CD4-positive, alpha-beta memory T cell (primary cell): ENCODE measurements around the gene TTLL1. TPM values are rescaled to one million over a fixed set of nuclear protein-coding genes. Genes with fewer than 3 reads are reported as not detected.

Experiments used
- CTCF ChIA-PET: fragments of 350-600 bp; sonication (Branson Sonifier 250); formaldehyde crosslinking; loops from one replicate; lab custom pipeline; 2021; ENCODE audit warnings: inconsistent platforms; ENCODE audit not compliant: partially characterized antibody; lab: Charles Lee
- POLR2A ChIA-PET: fragments of 350-600 bp; sonication (Branson Sonifier 250); formaldehyde crosslinking; loops from one replicate; lab custom pipeline; 2021; ENCODE audit not compliant: partially characterized antibody; lab: Charles Lee
- DNase-seq, 5 donors: peaks; one replicate each; pipeline versions ENCODE4 v3.0.0 to v3.0.0-alpha.2; 2020 to 2022; ENCODE audit warnings: mixed read lengths in 1 of 5
- H3K27ac ChIP-seq: one replicate; pipeline ENCODE4 v1.7.0; 2013; ENCODE audit warnings: low read depth, low read length
- H3K27me3 ChIP-seq: 2 replicates; pipeline ENCODE4 v1.7.0; 2013; ENCODE audit warnings: mild to moderate bottlenecking, low read length, moderate library complexity; ENCODE audit not compliant: insufficient read depth
- H3K36me3 ChIP-seq: 2 replicates; pipeline ENCODE4 v1.7.0; 2013; ENCODE audit warnings: mild to moderate bottlenecking, low read length, moderate library complexity; ENCODE audit not compliant: insufficient read depth
- H3K4me1 ChIP-seq: 2 replicates; pipeline ENCODE4 v1.7.0; 2013; ENCODE audit warnings: mild to moderate bottlenecking, low read length, moderate library complexity; ENCODE audit not compliant: insufficient read depth
- H3K4me3 ChIP-seq, 2 donors: one replicate each; pipeline ENCODE4 v1.7.0; 2013; ENCODE audit warnings: low read length in 2 of 2, mild to moderate bottlenecking in 1 of 2
- H3K9me3 ChIP-seq, 2 donors: one replicate each; pipeline ENCODE4 v1.7.0; 2013; ENCODE audit warnings: low read length in 2 of 2, control low read depth in 1 of 2; ENCODE audit not compliant: control insufficient read depth in 1 of 2
- H3K27ac Mint-ChIP-seq, 7 donors: one replicate each; pipeline ENCODE4 v1.8.0; 2020 to 2021; ENCODE audit warnings: mixed read lengths in 7 of 7, mild to moderate bottlenecking in 6 of 7, inconsistent platforms in 3 of 7, moderate library complexity in 3 of 7
- H3K27me3 Mint-ChIP-seq, 2 donors: one replicate each; pipeline ENCODE4 v1.8.0; 2020 to 2021; ENCODE audit warnings: mixed read lengths in 2 of 2
- H3K36me3 Mint-ChIP-seq, 2 donors: one replicate each; pipeline ENCODE4 v1.8.0; 2020 to 2021; ENCODE audit warnings: mixed read lengths in 2 of 2, inconsistent platforms in 1 of 2, mild to moderate bottlenecking in 1 of 2
- H3K4me1 Mint-ChIP-seq, 4 donors: one replicate each; pipeline ENCODE4 v1.8.0; 2020 to 2021; ENCODE audit warnings: mixed read lengths in 4 of 4, mild to moderate bottlenecking in 1 of 4
- H3K4me3 Mint-ChIP-seq, 8 donors: one replicate each; pipeline ENCODE4 v1.8.0; 2020 to 2021; ENCODE audit warnings: mixed read lengths in 8 of 8, mild to moderate bottlenecking in 7 of 8, moderate library complexity in 6 of 8, inconsistent platforms in 3 of 8
- H3K9me3 Mint-ChIP-seq, 8 donors: one replicate each; pipeline ENCODE4 v1.8.0; 2020 to 2021; ENCODE audit warnings: mixed read lengths in 8 of 8, mild to moderate bottlenecking in 5 of 8, inconsistent platforms in 3 of 8, moderate library complexity in 1 of 8
- intact Hi-C: fragments of 100-400 bp; cut with micrococcal nuclease; formaldehyde crosslinking; loops from one replicate; pipeline ENCODE4 v1.15.1; 2023
- polyA plus RNA-seq, 2 donors: library from polyadenylated mRNA; unstranded; fragments of 300-500 nt; fragmentation: Illumina TruSeq; gene quantifications; one replicate each; pipeline ENCODE4 v1.2.3, GENCODE V29; 2021
- total RNA-seq, 2 experiments: library from RNA; stranded (reverse); gene quantifications; one replicate each; pipeline ENCODE4 v1.2.3, GENCODE V29; 2021

Gene TTLL1
- total and polyA plus RNA-seq, 4 experiments from 2014 or later = 6.4 to 15.6 (median 9.0) TPM

DNA sequence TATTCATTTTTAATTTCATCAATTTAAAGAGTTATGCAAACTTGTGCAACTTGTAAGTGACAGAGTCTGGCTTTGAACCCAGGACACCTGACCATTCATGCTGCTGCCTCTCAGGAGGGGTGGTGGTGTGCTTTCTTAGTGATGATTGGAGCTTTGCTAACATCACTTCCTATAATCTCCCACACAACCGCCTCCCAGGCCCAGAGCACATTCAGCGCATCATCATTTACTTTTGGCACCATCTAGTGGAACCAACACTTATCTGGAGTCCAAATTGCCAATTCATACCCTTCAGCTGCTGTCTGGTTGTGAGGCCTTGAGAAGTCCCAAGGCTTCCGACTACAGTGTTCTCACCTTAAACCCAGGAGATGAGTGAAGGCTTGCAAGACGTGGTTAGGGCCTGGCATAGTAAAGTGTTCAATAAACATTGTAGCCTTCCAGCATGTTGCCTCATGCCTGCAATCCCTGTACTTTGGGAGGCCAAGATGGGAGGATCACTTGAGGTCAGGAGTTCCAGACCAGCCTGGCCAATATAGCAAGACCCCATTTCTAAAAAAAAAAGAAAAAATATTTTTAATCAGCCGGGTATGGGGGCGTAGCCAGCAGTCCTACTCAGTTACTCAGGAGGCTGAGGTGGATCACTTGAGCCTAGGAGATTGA, 1.1 kb upstream of the TTLL1 start:
- Mint-ChIP-seq H3K27ac (peak overlapping the region in 3 of 7 donors; percentile 5 to 83 (median 18)), H3K36me3 (peaks cover 2 to 4% of the 10 kb centered on the region in 2 donors), H3K9me3 (no peaks in the 10 kb centered on the region), H3K4me3 (peak overlapping the region; percentile 9 to 72 (median 56)), H3K4me1 (peaks cover 8 to 26% (median 18%) of the 10 kb centered on the region in 4 donors), H3K27me3 (no peaks in the 10 kb centered on the region)
- Histone ChIP-seq H3K27ac (no peak overlapping the region), H3K4me1 (peaks cover 13% of the 10 kb centered on the region), H3K27me3 (no peaks in the 10 kb centered on the region), H3K4me3 (no peak overlapping the region), H3K36me3 (no peaks in the 10 kb centered on the region), H3K9me3 (no peaks in the 10 kb centered on the region)
- peak; percentile 34 to 59 (median 49) for DNase-seq
- CTCF ChIA-PET = interaction anchor here (0.8 to 1.2 kb wide), 4 partner anchors 22 to 312 kb away, joined by 3 to 5 read pairs (median 3); no protein-coding TSS in a partner anchor
- POLR2A ChIA-PET = interaction anchor here (0.6 to 0.8 kb wide), 2 partner anchors 10 to 97 kb away, joined by 3 read pairs; no protein-coding TSS in a partner anchor
- intact Hi-C loops = loop anchor here (10.0 kb wide), 1 partner anchor 475 kb away; the partner anchor contains the start of gene POLDIP3

DNA sequence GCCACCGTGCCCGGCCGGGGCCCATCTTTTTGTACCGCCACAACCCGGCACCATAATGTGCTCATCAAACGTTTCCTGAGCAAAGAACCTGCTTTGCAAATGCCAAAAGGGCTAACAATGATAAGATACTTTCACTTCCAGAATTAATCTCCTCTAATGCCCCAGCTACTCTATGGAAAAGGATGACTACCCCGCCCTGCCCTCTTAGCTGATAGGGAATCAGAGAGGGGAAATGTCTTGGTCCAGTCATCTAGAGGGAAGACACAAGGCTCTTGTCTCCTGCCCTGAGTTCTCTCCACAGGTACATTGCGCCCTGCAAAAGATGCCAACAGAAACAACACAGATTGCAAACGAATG, 586 bp downstream of the TTLL1 start:
- no peaks in the 10 kb centered on the region for H3K36me3 ChIP-seq
- peak overlapping the region; percentile 41 to 91 for H3K4me3 ChIP-seq
- Mint-ChIP-seq H3K4me1 (peaks cover 8 to 26% (median 18%) of the 10 kb centered on the region in 4 donors), H3K27me3 (no peaks in the 10 kb centered on the region), H3K36me3 (peaks cover 2 to 5% of the 10 kb centered on the region in 2 donors), H3K27ac (peak overlapping the region; percentile 24 to 92 (median 89)), H3K9me3 (no peaks in the 10 kb centered on the region), H3K4me3 (peak overlapping the region; percentile 85 to 96 (median 92))
- CTCF ChIA-PET = no interaction called here
- H3K27me3 ChIP-seq = no peaks in the 10 kb centered on the region
- peak in 2 of 5 donors; percentile 5 to 42 for DNase-seq
- no peaks in the 10 kb centered on the region for H3K9me3 ChIP-seq
- intact Hi-C loops = loop anchor here (2.0 to 5.0 kb wide), 2 partner anchors 22 to 231 kb away; partner anchors contain the start of genes ARFGAP3 and BIK
- peaks cover 13% of the 10 kb centered on the region for H3K4me1 ChIP-seq
- peak overlapping the region; percentile 27 for H3K27ac ChIP-seq
- POLR2A ChIA-PET = interaction anchor here (0.6 kb wide), 1 partner anchor 216 kb away, joined by 3 read pairs; no protein-coding TSS in a partner anchor

GRCh38 chr22:43085658-43086606, 3.3 kb downstream of the TTLL1 start:
- Histone ChIP-seq H3K36me3 (no peaks in the 10 kb centered on the region), H3K9me3 (no peaks in the 10 kb centered on the region), H3K4me1 (peaks cover 13% of the 10 kb centered on the region), H3K27ac (no peak overlapping the region), H3K4me3 (no peak overlapping the region), H3K27me3 (no peaks in the 10 kb centered on the region)
- Mint-ChIP-seq H3K27me3 (no peaks in the 10 kb centered on the region), H3K36me3 (peaks cover 2 to 5% of the 10 kb centered on the region in 2 donors), H3K4me3 (peak overlapping the region in 3 of 8 donors; percentile 43 to 65 (median 53)), H3K27ac (peak overlapping the region in 5 of 7 donors; percentile 57 to 78 (median 75)), H3K4me1 (peaks cover 8 to 26% (median 18%) of the 10 kb centered on the region in 4 donors), H3K9me3 (no peaks in the 10 kb centered on the region)
- ChIA-PET CTCF (no interaction called here), POLR2A (no interaction called here)
- intact Hi-C loops = loop anchor here (5.0 kb wide), 1 partner anchor 229 kb away; the partner anchor contains the start of gene ARFGAP3
- peak in 2 of 5 donors; percentile 13 to 32 for DNase-seq

- H3K4me1 ChIP-seq = no peaks in the 10 kb centered on the region
- POLR2A ChIA-PET = no interaction called here
- Mint-ChIP-seq H3K36me3 (peaks cover 0 to 5% of the 10 kb centered on the region in 2 donors), H3K4me3 (no peak overlapping the region), H3K9me3 (no peaks in the 10 kb centered on the region), H3K27ac (no peak overlapping the region), H3K4me1 (peaks cover 0 to 9% (median 4%) of the 10 kb centered on the region in 4 donors), H3K27me3 (no peaks in the 10 kb centered on the region)
- DNase-seq = no peak
- no peaks in the 10 kb centered on the region for H3K9me3 ChIP-seq
- CTCF ChIA-PET = no interaction called here
- H3K36me3 ChIP-seq = no peaks in the 10 kb centered on the region
- intact Hi-C loops = no loop called here
- no peak overlapping the region for H3K27ac ChIP-seq
- H3K27me3 ChIP-seq = no peaks in the 10 kb centered on the region
- no peak overlapping the region for H3K4me3 ChIP-seq
These were observed 7.2 kb downstream of the TTLL1 start for GRCh38 chr22:43081968-43082367.

DNA sequence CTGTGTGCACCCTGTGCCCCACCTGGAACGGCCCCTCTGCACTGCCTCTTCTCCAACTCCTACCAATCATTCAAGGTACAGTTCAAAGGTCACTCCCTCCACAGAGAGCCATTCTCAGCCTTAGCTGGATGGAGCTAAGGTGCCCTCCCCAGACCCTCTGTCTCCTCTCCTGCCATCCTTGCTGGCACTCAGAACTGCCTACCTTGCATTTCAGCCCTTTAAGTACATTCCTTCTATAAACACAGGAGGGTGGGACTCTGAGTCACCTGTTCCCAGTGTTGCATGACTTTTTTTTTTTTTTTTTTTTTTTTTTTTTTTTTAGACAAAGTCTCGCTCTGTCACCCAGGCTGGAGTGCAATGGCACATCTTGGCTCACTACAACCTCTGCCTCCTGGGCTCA, 8.6 kb downstream of the TTLL1 start:
- CTCF ChIA-PET = no interaction called here
- Histone ChIP-seq H3K27ac (no peak overlapping the region), H3K9me3 (no peaks in the 10 kb centered on the region), H3K4me1 (no peaks in the 10 kb centered on the region), H3K4me3 (no peak overlapping the region), H3K27me3 (no peaks in the 10 kb centered on the region), H3K36me3 (no peaks in the 10 kb centered on the region)
- H3K27ac Mint-ChIP-seq = no peak overlapping the region
- H3K36me3 Mint-ChIP-seq = peaks cover 0 to 5% of the 10 kb centered on the region in 2 donors
- H3K4me3 Mint-ChIP-seq = no peak overlapping the region
- H3K9me3 Mint-ChIP-seq = no peaks in the 10 kb centered on the region
- POLR2A ChIA-PET = interaction anchor here (0.6 kb wide), 1 partner anchor 10 kb away, joined by 3 read pairs; no protein-coding TSS in a partner anchor
- no peaks in the 10 kb centered on the region for H3K27me3 Mint-ChIP-seq
- DNase-seq = no peak
- H3K4me1 Mint-ChIP-seq = no peaks in the 10 kb centered on the region
- intact Hi-C loops = no loop called here

DNA sequence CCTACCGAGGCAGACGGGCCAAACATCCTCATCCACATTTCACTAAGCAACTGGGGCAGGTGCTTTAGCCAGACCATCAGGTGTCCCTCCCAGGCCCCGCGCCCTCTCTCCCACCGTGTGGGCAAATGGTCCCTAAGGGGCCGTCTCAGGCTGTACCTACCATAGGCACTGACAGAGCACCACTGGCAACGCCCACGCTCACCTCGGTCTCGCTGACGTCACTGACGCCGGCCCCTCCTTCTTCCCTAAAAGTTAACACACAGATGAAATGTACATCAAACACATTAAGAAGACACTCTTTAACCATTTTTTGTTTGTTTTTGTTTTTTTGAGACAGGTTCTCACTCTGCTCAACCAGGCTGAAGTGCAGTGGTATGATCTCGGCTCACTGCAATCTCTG, 9.4 kb downstream of the TTLL1 start:
- Histone ChIP-seq H3K27me3 (no peaks in the 10 kb centered on the region), H3K4me1 (no peaks in the 10 kb centered on the region), H3K9me3 (no peaks in the 10 kb centered on the region), H3K36me3 (no peaks in the 10 kb centered on the region), H3K27ac (no peak overlapping the region), H3K4me3 (no peak overlapping the region)
- peaks cover 2 to 7% of the 10 kb centered on the region in 2 donors for H3K36me3 Mint-ChIP-seq
- H3K27me3 Mint-ChIP-seq = no peaks in the 10 kb centered on the region
- no peak overlapping the region for H3K4me3 Mint-ChIP-seq
- intact Hi-C loops = no loop called here
- ChIA-PET POLR2A (interaction anchor here (0.6 kb wide), 1 partner anchor 11 kb away, joined by 3 read pairs; no protein-coding TSS in a partner anchor), CTCF (no interaction called here)
- no peaks in the 10 kb centered on the region for H3K9me3 Mint-ChIP-seq
- H3K27ac Mint-ChIP-seq = peak overlapping the region in 1 of 7 donors; percentile 71
- H3K4me1 Mint-ChIP-seq = no peaks in the 10 kb centered on the region
- DNase-seq = no peak
